ENCODE measurements around the gene TRIM8. TPM values are rescaled to one million over a fixed set of nuclear protein-coding genes. Genes with fewer than 3 reads are reported as not detected.

TRIM8 gene
- total RNA-seq, 1 experiment from 2014 or later = 91.6 TPM

- no peak for ATAC-seq
- RAD21 ChIA-PET (ENCODE audit: low non-redundant PET in 1 of 2, low total read pairs in 2 of 2, uncharacterized antibody in 2 of 2, unreplicated experiment in 2 of 2) = no interaction called here
Measured at GRCh38 chr10:102610441-102610887, 33.8 kb upstream of the TRIM8 start.

More at GRCh38 chr10:102610441-102610887, 33.8 kb upstream of the TRIM8 start:
- CTCF ChIA-PET = interaction anchor here (1.4 to 1.7 kb wide), 2 partner anchors 27 to 108 kb away, joined by 3 to 4 read pairs; partner anchors contain the start of gene ACTR1A
- intact Hi-C loops (cut with micrococcal nuclease) = no loop called here
- H3K27ac ChIP-seq (ENCODE audit: low read depth, low read length) = no peak overlapping the region
- DNase-seq (ENCODE audit: low read depth, low spot score) = no peak
- H3K4me2 ChIP-seq (ENCODE audit: low read length) = peak overlapping the region; percentile 34
- TF ChIP-seq EGR1 (IDR thresholded peaks at IDR 0.05; ENCODE audit: low read depth) (no peak), POLR2AphosphoS5 (IDR thresholded peaks at IDR 0.05; ENCODE audit: low read depth, low read length) (no peak), MAX (IDR thresholded peaks at IDR 0.05) (no peak), RAD21 (IDR thresholded peaks at IDR 0.05; ENCODE audit: low read depth) (no peak), JUND (IDR thresholded peaks at IDR 0.05) (no peak), ZNF274 (IDR thresholded peaks at IDR 0.05; ENCODE audit: low read depth, low read length) (no peak), POLR2A (IDR thresholded peaks at IDR 0.05; ENCODE audit: borderline replicate concordance, extremely low read depth, insufficient read depth, insufficient read length) (no peak), ZBTB33 (IDR thresholded peaks at IDR 0.05; ENCODE audit: extremely low read depth, insufficient replicate concordance, low read length) (no peak), ZFX (IDR thresholded peaks at IDR 0.05) (no peak), YY1 (IDR thresholded peaks at IDR 0.05; ENCODE audit: extremely low read depth, insufficient replicate concordance, low read depth, low read length) (no peak), SP1 (IDR thresholded peaks at IDR 0.05; ENCODE audit: low read depth) (no peak), CBX3 (IDR thresholded peaks at IDR 0.05; ENCODE audit: low read depth) (no peak)
- no peaks in the 10 kb centered on the region for H3K9me2 ChIP-seq (ENCODE audit: insufficient read depth)
- no peaks in the 10 kb centered on the region for H3K27me3 ChIP-seq (ENCODE audit: insufficient read depth, low read length)
- H3K9me3 ChIP-seq (ENCODE audit: control insufficient read depth in 1 of 2, insufficient read depth in 1 of 2, low read depth in 1 of 2, low read length in 2 of 2) = no peaks in the 10 kb centered on the region
- H3K79me2 ChIP-seq (ENCODE audit: insufficient read depth, low read length) = no peaks in the 10 kb centered on the region
- BruUV-seq (replicated peaks) = no TSS peak
- no peaks in the 10 kb centered on the region for H3K36me3 ChIP-seq (ENCODE audit: control insufficient read depth in 1 of 2, insufficient read depth in 2 of 2, low read length in 2 of 2)
- no peaks in the 10 kb centered on the region for H4K20me1 ChIP-seq (ENCODE audit: insufficient read depth)
- H3K4me3 ChIP-seq (replicated peaks in 1 of 2; ENCODE audit: low read depth in 1 of 2, low read length in 2 of 2) = no peak overlapping the region
- POLR2A ChIA-PET = interaction anchor here (0.8 kb wide), 1 partner anchor 32 kb away, joined by 3 read pairs; no protein-coding TSS in a partner anchor
- H2AFZ ChIP-seq (ENCODE audit: low read depth, low read length, poor library complexity, severe bottlenecking) = no peak overlapping the region
- H3K4me1 ChIP-seq (ENCODE audit: control insufficient read depth in 1 of 2, insufficient read depth in 2 of 2, low read length in 2 of 2) = peaks cover 36 to 85% of the 10 kb centered on the region in 2 experiments
- no peak overlapping the region for H3K9ac ChIP-seq (ENCODE audit: low read length)
